ENCODE measurements around the gene PRKCA.

Gene PRKCA

DNA sequence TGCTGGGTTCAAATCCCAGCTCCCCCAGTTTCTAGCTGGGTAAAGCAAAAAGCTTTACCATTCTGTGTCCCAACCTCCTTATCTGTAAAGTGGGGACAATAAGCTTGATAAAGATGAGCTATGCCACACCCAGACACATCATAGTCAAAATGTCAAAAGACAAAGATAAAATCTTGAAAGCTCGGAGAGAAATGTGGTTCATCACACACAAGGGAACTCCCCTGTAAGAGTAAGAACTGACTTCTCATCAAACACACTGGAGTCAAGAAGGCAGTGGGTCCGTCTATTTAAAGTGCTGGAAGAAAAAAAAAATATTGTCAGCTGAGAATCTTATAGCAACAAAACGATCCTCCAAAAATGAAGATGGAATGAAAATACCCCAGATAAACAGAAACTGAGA is 557.8 kb downstream of the PRKCA start:
- DNase-seq: no peak

Measured in activated naive CD4-positive, alpha-beta T cell treated with anti-CD3 and anti-CD28 coated beads, Interleukin-2, amount 50 U/mL, for 16 hours (primary cell).